CD4-positive, alpha-beta T cell treated with Interleukin-12 subunit alpha and Interleukin-12 subunit beta, for 1 hour (primary cell): ENCODE measurements around the gene GABRA6.
"Not testable (repeated sequence)": the region's sequence is repeated elsewhere in the genome, so short reads cannot be mapped to it uniquely, and the experiment has no call there.

ENCODE experiments used
- DNase-seq: peaks from one replicate; pipeline ENCODE4 v3.0.0-alpha.2; 2020

GABRA6 gene

DNA sequence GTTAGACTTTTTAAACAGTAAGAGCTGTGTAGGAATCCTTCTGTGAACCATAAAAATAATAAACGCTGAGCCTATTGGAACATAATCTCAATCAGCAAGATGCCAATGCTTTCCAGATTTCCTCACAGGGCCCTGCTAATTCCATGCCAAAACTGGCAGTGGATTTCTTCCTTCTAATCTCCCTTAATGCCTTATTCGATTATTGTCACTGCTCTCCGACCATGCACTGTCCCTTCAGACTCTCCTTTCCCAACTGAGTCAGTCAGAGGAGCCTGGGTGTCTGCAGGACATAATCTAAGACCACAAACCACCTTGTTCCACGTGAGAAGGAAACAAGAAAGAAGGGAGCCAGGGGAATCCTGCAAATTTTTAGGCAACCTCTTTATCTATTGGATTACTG lies at the start of gene GABRA6:
Gene GABRA6, plus strand, starts transcription at position 261 of the 400 bp plus-strand sequence. CDS start 269 bp downstream, outside the sequence.
- DNase-seq, result no peak

DNA sequence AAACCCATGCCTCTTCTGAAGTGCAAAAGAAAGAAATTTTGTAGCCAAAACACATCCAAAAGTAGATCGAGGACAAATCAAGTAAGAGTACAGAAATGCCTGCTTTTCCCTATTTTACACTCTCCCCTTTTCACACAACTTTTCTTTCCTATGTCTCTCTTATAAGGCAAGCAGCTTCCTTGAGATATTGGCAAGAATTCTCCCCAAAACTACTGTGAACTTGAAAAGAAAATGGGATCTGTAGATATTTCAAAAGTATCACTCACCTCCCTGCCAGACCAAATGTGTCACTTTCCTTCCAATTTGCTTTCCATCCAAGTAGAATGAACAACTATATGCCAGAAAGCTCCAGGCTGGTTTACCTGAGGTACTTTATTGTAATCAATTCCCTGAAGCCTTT lies 47.9 kb upstream of the GABRA6 start:
- DNase-seq, result no peak

DNA sequence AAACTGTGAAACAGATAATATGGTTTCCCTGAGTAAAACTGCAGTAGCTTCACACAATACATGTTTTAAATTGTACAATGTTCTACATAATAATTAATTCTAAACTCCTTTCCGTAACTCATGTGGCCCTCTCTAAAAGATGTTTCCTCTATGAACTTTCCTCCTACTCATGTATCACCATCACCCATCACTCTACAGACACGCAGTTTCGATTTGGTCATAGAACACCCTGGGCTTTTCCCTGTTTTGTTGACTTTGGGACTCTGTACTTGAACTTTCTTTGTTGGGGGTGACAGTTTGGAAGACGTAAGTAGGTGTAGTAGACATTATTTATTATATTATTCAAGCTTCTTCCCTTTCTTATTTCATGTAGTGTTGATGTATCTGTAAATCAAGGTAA lies 44.1 kb upstream of the GABRA6 start:
- DNase-seq, result no peak

DNA sequence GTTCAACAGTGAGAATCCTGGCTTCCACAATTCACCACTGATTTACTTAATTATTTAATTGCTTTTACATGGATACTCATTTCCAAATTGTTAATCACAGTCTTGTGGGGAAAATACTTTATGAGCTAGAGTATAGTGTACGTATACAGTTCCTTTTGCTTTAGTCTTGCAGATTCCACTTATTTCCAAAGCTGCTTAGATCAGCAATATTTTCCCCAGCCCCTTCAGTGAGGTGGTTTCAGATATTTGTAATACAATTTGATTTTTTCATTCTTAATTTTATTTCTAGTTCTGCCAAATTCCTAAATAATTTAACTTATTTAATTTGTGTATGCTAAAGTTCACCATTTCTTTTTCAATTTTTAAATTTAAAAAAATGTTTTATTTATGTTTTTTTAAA lies 40.3 kb upstream of the GABRA6 start:
- no peak for DNase-seq

DNA sequence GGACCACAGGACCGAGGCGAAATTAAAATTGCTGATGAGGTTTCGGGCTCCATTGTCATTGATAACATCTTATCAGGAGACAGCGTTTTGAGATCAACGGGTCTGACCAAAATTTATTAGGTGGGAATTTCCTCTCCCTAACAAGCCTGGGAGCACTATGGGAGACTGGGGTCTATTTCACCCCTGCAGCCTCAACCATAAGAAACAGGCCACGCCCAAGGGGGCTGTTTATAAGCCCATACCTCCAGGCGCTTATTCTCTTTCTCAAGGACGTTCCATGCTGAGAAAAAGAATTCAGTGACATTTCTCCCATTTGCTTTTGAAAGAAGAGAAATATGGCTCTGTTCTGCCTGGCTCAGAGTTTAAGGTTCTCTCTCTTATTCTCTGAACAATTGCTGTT lies 33.6 kb upstream of the GABRA6 start:
- not testable (repeated sequence) for DNase-seq

DNA sequence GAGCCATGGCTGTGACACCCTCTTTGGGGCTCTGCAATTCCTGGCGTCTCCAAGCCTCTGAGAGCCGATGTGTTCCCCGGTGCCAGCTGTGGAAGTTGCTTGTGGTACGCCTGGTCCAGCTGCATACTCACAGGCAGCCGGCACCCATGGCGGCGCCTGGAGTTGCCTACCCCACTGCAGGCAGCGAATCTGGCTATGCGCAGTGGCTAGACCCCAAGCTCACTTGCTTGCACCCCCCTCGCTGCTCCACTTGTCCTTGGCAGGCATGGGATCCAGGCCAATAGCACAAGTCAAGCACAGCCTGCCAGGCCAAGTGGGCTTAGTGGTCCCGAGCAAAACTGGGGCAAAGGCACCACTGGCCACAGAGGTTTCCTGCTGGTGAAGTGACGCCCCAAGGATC lies 24.7 kb upstream of the GABRA6 start:
- DNase-seq, result no peak

DNA sequence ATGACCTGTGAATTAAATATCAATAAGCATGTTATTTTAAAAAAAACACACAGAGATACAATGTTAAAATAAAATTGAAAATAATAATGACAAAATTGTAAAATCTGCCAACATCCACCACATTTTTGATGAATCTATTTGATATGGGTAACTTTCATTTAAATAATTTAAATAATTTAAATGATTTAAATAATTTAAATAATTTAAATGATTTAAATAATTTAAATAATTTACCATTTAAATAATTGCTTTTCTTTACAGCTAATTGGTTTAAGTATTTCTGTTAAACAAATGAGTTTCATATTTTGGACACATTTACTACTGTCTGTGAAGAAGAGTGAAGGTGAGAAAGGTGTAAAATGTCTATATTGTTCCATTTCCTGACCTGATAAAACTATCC lies 22.1 kb upstream of the GABRA6 start:
- DNase-seq, result no peak

DNA sequence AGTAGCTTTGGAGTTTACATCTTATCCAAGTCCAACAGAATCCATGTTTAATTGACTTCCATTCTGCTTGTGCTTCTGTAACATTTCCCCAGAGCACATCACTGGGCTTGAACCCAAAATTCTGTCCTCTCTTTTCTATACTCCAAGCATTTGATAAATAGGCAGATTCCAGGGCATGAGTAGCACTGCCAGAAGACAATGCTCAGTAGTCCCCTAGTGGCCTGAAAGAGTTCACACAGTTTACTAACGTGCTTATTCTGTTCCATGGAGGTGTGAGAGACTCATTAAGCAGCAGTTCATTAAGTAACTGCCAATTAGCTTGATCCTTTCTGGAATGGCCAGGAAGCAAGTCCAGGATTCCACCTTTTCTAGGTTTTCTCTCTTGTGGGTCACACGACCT lies 9.4 kb upstream of the GABRA6 start:
- DNase-seq, result no peak

DNA sequence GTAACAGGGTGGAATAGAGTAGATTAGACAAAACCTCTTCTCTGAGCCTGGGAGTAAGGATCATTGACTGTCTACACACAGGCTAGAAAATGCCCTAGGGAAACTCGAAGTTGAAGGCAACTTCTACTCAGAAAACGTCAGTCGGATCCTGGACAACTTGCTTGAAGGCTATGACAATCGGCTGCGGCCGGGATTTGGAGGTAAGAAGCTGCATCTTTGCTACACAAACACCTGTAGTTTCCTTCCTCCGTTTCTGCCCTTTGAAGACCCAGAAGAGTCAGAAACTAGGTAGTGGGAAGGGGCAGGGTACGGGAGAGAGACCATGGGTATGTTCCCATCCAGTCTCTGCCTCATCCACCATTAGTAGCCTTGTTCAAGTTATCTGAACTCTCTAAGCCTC lies 628 bp downstream of the GABRA6 start:
- no peak for DNase-seq

DNA sequence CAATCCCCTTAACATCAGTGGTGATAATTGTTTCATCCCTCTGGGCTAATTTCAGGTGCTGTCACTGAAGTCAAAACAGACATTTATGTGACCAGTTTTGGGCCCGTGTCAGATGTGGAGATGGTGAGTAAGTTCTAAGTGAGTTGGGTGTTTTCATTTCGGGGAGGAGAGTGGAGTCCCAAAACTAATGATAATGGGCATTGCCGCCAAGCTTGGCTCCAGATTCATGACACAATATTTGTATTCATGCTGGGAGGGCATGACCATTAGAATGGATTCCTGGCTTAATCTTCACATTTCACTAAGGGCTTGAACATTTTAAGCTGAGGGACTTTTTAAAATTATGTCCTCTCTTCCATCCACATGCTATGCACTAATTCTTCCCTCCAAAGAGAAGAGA lies 1.4 kb downstream of the GABRA6 start:
- no peak for DNase-seq

DNA sequence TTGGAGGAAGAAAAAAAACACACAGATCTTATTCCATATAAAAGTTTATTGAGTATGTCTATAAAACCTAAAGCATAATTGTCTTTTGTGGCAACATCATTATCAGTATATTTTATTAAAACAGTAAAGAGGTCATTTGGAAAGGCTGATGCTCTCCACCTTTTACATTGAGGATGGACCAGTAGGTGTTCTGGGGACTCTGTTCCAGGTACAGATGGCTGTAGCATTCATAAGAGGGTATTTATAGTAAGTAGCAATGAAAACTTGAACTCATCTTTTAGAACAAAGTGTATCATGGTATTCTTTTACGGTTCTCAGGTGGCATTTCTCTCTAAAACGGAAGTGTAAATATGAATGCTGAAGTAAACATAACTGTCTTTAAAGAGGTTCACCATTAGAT lies 1.8 kb downstream of the GABRA6 start:
- DNase-seq, result no peak

DNA sequence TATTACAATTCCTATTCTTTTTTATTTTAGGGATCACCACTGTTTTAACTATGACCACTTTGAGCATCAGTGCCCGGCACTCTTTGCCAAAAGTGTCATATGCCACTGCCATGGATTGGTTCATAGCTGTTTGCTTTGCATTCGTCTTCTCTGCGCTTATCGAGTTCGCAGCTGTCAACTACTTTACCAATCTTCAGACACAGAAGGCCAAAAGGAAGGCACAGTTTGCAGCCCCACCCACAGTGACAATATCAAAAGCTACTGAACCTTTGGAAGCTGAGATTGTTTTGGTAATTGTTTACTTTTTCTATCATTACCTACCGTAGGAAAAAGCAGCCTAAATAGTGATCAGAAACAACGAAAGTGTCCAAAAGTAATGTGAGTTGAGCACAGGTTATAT lies 6.4 kb downstream of the GABRA6 start:
- no peak for DNase-seq

DNA sequence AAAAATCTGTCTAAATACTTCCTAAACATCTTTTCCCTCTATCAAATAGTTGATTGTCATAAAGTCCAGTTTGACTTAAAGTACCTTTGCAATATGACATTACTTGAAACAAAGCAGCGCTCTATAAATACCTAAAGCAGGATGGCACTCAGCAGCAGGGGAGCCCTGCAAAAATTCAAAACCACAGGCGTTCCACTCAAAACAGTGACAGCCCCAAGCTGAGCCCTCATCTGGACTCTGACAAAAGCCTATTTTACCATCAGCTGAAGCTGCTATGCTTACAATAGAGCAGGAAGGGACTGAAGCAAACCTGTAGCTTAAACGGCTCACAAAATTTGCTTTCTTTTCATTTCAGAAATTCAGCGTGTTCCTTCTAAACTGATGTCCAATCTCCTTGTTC lies 11.5 kb downstream of the GABRA6 start:
- DNase-seq, result no peak

DNA sequence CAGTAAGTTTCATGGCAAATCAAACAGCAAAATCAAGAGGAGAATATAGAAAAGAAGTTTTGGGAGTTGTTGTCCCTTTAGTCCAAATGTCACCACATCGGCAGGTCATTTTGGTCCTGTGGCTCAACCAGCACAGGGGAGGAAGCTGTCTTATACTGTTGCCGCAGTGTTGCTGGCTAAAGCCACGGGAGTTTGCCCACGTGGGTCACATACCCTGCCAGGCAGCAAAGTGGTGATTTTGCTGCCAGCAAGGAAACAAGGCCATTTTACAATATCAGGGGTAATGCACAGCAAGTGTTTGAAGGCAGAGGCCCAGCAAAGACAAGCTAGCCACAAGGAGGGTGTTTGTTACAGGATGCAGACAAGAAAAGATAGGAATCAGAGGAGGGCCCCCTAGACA lies 14.5 kb downstream of the GABRA6 start:
- no peak for DNase-seq

DNA sequence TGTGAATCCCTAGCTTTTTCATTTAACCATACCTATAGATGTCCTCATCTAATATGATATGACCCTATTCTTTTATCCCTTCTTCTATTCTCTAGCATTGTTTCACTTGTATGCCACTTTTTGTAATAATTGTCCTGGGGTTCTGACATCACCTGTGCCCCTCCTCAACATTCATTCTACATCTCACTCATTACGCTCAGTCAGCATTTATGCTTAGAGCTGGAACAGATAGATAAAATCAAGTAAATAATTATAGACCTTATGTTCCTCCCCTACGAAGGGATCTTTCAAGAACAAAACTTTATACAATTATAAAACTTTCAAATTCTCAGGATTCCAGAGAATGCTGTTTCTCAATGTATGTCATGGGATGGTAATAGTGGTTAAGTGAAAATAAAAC lies 18.0 kb downstream of the GABRA6 start:
- no peak for DNase-seq

DNA sequence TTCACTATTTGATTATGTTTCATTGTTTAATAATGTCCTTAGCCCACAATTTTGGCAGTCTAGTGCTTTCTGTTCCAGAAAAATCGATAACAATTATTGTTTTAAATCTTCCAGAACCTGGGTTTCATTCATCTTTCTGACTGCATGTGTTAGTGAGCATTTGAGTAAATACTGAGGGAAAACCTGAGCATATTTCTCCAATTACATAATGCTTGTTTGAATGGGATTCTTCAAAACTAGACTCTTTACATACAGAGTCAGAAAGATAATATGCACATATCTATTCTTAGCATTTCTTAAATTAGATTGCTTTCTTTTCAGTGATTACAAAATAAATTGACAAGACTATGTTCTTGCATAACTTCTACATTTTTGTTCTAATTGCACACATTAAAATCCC lies 21.9 kb downstream of the GABRA6 start:
- no peak for DNase-seq

DNA sequence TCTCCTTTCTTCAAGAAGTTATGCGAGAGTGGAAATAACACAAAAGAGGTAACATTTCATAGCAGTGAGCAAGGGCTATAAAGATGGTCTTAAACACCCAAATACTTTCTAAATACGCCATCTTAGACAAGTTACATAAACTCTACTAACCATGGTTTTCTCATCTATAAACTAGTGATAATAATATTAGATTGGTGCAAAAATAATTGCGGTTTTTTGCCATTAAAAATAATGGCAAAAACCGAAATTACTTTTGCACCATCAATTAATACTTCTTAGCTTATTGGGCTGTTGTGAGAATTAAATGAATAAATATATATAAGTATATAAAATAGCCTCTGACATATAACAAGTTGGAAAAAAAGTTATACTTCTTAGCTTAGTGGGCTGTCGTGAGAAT lies 23.7 kb downstream of the GABRA6 start:
- DNase-seq, result no peak

DNA sequence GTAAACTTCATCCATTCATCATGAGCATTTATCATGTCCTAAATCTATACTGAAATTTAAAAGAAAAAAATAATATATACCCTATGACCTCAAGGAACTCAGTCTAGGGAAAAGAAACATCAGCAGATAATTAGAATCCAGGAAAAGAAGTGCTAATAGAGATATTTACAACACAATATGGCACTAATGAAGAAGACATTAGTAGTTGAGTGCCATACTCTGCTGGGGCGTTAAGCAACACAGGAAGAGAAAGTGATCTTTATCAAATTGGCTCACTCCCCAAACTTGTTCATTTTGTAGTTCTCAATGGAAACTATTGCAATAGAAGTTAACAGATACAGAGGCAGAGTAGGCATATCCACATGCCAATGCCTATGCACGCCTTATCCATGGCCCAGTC lies 27.5 kb downstream of the GABRA6 start:
- DNase-seq, result no peak

DNA sequence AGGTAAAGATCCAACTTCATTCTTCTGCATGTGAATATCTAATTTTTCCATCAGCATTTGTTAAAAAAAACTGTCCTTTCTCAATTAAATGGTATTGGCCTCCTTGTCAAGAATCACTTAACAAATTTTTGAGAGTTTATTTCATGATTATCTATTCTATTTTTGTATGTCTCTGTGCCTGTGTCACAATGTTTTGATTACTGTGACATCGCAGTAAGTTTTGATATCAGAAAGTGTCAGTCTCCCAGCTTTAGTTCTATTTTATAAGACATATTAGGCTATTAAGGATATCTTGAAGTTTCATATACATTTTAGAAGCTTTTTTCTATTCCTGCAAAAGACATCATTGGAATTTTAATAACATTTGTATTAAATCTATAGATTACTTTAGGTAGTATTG lies 33.6 kb downstream of the GABRA6 start:
- DNase-seq, result no peak

DNA sequence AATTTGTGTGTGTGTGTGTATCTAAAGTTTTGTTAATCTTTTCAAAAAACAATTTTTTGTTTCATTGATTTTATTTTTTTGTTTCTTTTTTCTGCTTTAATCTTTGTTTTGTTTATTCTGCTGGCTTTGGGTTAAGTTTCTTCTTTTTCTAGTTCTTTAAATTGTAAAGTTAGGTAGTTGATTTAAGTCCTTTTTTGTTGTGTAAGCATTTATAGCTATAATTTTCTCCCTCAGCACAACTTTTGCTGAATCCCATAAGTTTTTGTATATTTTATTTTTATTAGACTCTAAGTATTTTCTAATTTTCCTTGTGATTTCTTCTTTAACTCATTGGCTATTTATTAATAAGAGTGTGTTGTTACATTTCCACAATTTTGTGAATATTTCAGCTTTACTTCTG lies 34.9 kb downstream of the GABRA6 start:
- DNase-seq, result no peak

DNA sequence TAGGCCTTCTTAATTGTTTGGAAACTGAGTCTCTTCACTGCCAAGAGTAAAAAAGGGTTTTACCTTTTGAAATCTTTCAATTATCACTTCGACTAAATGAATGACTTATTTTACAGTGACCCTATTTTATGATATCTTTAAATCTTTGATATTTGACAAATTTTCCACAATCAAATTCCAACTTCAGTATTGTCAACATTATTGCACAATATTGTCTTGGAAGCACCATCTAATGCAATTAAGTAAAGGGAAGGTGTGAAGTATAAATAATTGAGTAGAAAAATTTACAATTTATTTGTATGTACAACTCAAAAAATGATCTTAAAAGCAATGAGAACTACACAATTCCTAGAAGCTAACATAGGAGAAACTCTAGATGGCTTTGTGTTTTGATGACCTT lies 49.2 kb downstream of the GABRA6 start:
- no peak for DNase-seq

DNA sequence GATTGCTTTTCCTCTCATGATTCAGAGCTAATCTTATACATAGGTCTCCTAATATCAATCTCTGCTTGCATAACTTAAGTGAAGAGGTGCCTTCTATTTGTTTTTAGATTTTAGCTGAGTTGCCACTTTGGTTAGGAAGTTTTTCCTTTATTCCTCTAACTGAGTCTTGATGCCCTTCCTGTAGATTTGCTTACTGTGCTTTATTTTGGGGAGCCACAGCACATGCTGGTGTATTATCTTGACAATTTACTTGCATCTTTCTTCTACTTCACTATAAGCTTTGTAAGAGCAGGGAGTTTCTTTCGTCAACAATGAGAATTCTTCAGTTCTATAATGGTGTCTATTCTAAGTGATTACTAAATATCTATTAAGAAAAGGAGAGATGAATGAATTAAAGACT lies 54.9 kb downstream of the GABRA6 start:
- no peak for DNase-seq

DNA sequence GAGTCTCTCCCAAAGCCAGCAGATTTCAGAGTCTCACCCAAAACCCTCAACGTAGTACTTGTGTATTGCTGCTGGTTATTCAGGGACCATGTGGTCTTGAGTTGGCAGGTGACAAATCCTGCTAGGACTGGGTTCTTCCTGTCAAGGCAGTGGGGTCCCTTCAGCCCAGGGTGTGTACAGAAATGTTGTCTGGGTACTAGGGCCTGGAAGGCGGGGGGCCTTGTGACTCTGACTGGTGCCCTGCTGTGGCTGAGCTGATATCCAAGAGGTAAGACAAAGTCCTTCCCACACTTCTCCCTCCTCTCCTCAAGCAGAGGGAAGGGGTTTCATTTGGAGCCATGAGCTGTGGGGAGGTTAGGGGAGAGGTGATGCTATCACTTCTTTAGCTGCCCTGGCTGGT lies 58.8 kb downstream of the GABRA6 start:
- no peak for DNase-seq

DNA sequence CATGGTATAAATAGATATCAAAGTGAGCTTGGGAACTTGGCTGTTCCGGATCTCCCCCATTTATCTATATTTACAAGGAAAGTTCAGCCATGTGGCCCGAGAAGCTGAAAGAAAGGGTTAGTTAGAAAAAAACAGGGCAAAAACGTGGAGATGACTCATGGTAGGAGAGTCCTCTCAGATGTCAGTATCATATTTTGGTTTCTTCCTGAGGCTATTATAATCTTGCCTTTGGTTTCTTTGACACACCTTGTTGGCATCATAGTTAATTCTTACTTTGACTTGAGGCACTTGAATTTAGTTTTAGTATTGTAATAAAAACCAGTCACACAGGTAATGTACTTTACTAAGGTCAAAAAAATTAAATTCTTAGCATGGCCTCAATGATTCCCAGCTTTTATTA lies 59.9 kb downstream of the GABRA6 start:
- DNase-seq, result no peak

DNA sequence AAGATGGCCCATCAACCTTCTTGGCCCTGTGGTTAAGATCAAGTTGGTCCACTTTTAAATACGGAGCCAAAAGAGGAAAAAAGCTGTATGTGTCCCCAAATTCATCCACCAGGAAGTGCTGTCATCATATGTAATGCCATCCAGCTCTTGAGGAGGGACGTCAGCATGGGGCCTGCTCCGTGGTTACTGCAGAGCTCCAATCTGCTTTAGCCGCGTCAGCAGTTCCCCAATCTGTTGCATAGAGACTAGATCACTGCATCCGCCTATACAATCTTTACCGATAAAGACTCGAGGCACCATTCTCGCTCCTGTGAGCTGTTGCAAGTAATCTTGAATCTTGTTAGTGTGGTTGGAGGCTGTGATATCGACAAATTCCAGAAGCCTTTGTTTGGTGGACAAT lies 65.7 kb downstream of the GABRA6 start:
- DNase-seq, result no peak
